Nephron progenitor cell (in vitro differentiated cells): Measurements from ENCODE around the gene ENO2.

ENCODE experiments used
- DNase-seq: peaks from one replicate; pipeline ENCODE4 v3.0.0; 2021
- H3K27ac Mint-ChIP-seq: 2 replicates; pipeline ENCODE4 v1.8.0; 2021; ENCODE audit warnings: mild to moderate bottlenecking, moderate library complexity, mixed read lengths
- H3K27me3 Mint-ChIP-seq: 2 replicates; pipeline ENCODE4 v1.8.0; 2021; ENCODE audit warnings: mild to moderate bottlenecking, low read depth, mixed read lengths; ENCODE audit not compliant: poor library complexity
- H3K36me3 Mint-ChIP-seq: 2 replicates; pipeline ENCODE4 v1.8.0; 2021; ENCODE audit warnings: low read depth, mixed read lengths
- H3K4me1 Mint-ChIP-seq: 2 replicates; pipeline ENCODE4 v1.8.0; 2021; ENCODE audit warnings: mixed read lengths
- H3K4me3 Mint-ChIP-seq: 2 replicates; pipeline ENCODE4 v1.8.0; 2021; ENCODE audit warnings: mild to moderate bottlenecking, moderate library complexity, mixed read lengths
- H3K9me3 Mint-ChIP-seq: 2 replicates; pipeline ENCODE4 v1.8.0; 2021; ENCODE audit warnings: mild to moderate bottlenecking, moderate library complexity, mixed read lengths
- TF ChIP-seq, protein P1 (sequence below): fragments of 200-600 bp; sonication (generic); IDR thresholded peaks from 2 replicates; pipeline ENCODE4 v1.5.0; 2021; ENCODE audit warnings: antibody characterized with exemption

Gene ENO2

GRCh38 chr12:6965026-6965661 lies 50.8 kb downstream of the ENO2 start:
- peak; percentile 88 for DNase-seq
- TF ChIP-seq, protein P1, sequence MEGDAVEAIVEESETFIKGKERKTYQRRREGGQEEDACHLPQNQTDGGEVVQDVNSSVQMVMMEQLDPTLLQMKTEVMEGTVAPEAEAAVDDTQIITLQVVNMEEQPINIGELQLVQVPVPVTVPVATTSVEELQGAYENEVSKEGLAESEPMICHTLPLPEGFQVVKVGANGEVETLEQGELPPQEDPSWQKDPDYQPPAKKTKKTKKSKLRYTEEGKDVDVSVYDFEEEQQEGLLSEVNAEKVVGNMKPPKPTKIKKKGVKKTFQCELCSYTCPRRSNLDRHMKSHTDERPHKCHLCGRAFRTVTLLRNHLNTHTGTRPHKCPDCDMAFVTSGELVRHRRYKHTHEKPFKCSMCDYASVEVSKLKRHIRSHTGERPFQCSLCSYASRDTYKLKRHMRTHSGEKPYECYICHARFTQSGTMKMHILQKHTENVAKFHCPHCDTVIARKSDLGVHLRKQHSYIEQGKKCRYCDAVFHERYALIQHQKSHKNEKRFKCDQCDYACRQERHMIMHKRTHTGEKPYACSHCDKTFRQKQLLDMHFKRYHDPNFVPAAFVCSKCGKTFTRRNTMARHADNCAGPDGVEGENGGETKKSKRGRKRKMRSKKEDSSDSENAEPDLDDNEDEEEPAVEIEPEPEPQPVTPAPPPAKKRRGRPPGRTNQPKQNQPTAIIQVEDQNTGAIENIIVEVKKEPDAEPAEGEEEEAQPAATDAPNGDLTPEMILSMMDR: peak; percentile 90
- Mint-ChIP-seq H3K9me3 (no peaks in the 10 kb centered on the region), H3K4me3 (no peak overlapping the region), H3K27me3 (no peaks in the 10 kb centered on the region), H3K4me1 (peaks cover 52% of the 10 kb centered on the region), H3K36me3 (peaks cover 39% of the 10 kb centered on the region), H3K27ac (peak overlapping the region; percentile 85)

DNA sequence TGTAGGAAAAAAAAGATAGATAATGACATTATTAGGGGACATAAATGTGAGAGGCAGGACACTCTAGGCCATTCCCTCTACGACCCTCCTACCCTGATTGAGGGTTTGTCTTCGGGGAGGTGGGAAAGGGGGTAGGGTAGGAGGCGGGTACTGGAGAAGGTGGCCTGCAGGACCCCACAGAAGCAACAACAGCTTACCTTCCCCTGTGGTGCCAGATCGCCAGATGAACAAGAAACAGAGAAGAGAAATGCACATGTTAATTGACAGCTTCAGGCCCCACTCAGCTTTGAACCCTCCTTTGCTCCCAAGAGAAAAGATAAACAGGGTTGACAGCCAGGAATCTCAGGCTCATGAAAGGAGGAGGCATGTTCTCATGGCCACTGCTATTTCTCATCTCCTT lies 51.3 kb downstream of the ENO2 start:
- no peak for DNase-seq
- Mint-ChIP-seq H3K27me3 (no peaks in the 10 kb centered on the region), H3K27ac (peak overlapping the region; percentile 85), H3K4me1 (peaks cover 50% of the 10 kb centered on the region), H3K4me3 (no peak overlapping the region), H3K36me3 (peaks cover 39% of the 10 kb centered on the region), H3K9me3 (no peaks in the 10 kb centered on the region)
- TF ChIP-seq, protein P1: no peak

DNA sequence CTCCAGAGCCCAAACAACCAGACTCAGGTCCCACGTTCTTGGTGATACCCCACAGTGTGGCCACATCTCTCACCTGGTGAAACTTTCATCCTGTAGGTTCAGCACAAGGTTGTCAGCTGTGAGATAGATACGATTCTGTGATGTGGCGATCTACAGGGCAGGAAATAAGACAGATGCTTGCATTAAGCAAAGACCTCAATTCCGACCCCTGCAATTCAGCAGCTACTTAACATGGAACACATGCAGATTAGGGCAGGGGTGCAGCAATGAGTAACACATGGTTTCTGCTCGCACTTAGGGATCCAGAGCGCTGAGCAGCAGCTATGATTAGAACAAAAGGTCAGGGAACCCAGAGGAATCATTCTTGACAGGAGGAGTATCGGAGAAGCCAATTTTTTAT lies 52.0 kb downstream of the ENO2 start:
- DNase-seq: no peak
- H3K4me1 Mint-ChIP-seq: peaks cover 48% of the 10 kb centered on the region
- TF ChIP-seq, protein P1: no peak
- H3K9me3 Mint-ChIP-seq: no peaks in the 10 kb centered on the region
- H3K4me3 Mint-ChIP-seq: no peak overlapping the region
- H3K27ac Mint-ChIP-seq: peak overlapping the region; percentile 86
- peaks cover 39% of the 10 kb centered on the region for H3K36me3 Mint-ChIP-seq
- no peaks in the 10 kb centered on the region for H3K27me3 Mint-ChIP-seq

- no peaks in the 10 kb centered on the region for H3K9me3 Mint-ChIP-seq
- H3K27ac Mint-ChIP-seq: no peak overlapping the region
- TF ChIP-seq, protein P1: no peak
- DNase-seq: no peak
- no peaks in the 10 kb centered on the region for H3K27me3 Mint-ChIP-seq
- peaks cover 39% of the 10 kb centered on the region for H3K36me3 Mint-ChIP-seq
- H3K4me1 Mint-ChIP-seq: peaks cover 48% of the 10 kb centered on the region
- no peak overlapping the region for H3K4me3 Mint-ChIP-seq
These were observed 53.3 kb downstream of the ENO2 start for GRCh38 chr12:6967651-6968100.

- Mint-ChIP-seq H3K27ac (peak overlapping the region; percentile 67), H3K27me3 (peaks cover 2% of the 10 kb centered on the region), H3K36me3 (peaks cover 39% of the 10 kb centered on the region), H3K4me1 (peaks cover 52% of the 10 kb centered on the region), H3K4me3 (peak overlapping the region; percentile 100), H3K9me3 (no peaks in the 10 kb centered on the region)
- DNase-seq: no peak
- TF ChIP-seq, protein P1: no peak
These were observed 54.0 kb downstream of the ENO2 start for GRCh38 chr12:6968426-6968825.

DNA sequence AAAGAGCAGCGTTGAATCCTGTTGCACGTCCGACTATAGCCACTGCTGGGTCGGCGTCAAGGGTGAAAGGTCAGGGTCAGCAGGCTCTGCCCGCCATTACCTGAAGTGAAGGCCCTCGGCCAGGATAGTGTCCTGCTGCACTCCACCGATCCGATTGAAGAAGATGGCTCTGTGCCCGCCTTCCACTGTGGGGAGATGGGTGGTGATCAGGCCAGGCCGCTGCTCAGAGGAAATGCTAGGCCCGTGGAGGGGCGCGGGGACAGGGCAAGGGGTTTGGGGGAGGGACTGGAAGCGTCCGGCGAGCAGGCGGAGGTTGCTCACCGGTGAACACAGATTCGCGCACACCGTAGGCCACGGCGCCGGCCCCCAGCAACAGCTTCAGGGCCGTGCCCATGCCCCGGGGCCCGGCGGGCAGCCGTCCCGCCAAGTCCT lies 55.7 kb downstream of the ENO2 start:
- no peaks in the 10 kb centered on the region for H3K9me3 Mint-ChIP-seq
- H3K36me3 Mint-ChIP-seq: peaks cover 47% of the 10 kb centered on the region
- TF ChIP-seq, protein P1: no peak
- H3K27ac Mint-ChIP-seq: peak overlapping the region; percentile 100
- peak overlapping the region; percentile 100 for H3K4me3 Mint-ChIP-seq
- peaks cover 4% of the 10 kb centered on the region for H3K27me3 Mint-ChIP-seq
- peak; percentile 46 for DNase-seq
- H3K4me1 Mint-ChIP-seq: peaks cover 52% of the 10 kb centered on the region
